Measurements from ENCODE around the gene LASP1. TPM values are rescaled to one million over a fixed set of nuclear protein-coding genes. Genes with fewer than 3 reads are reported as not detected.

LASP1 gene
- total RNA-seq, 2 donors from 2014 or later: 70.3 to 76.1 TPM

DNA sequence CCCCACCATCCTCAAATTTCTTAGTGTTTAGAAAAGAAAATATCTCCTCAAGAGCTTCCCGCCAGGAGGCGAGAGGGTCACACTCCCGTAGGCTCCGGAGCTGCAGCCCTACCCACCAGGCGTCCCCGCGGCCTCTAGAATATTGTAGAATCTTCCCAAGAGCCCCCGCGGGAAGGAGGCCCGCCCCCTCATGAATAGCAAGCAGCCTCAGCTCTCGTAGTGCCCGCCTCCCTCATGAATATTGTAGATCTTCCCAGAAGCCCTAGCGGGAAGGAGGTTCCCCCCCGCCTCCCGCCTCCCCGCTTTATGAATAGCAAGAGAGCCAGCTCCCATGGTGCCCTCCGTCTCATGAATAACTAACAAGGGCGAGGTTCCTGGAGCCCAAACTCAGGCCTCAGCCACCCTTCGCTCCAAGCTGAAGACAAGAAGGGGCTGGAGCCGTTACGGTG, 97.5 kb downstream of the LASP1 start, which contains the start of gene FBXO47:
TSS of gene FBXO47 (minus strand) at position 114 of the 449 bp plus-strand sequence. CDS start 4,378 bp downstream, outside the sequence.
- no peaks in the 10 kb centered on the region for H3K9me3 ChIP-seq
- DNase-seq (peak; percentile 91 to 97 (median 94)), ATAC-seq (peak; percentile 99)
- peaks cover 13% of the 10 kb centered on the region for H3K4me1 ChIP-seq
- intact Hi-C loops (cut with DNase I): no loop called here
- H3K36me3 ChIP-seq (replicated peaks in 1 of 2; ENCODE audit: insufficient read depth in 1 of 2, low read depth in 2 of 2): no peaks in the 10 kb centered on the region
- peak in 2 of 3 donors; percentile 65 to 70 for TF ChIP-seq POLR2A (IDR thresholded peaks at IDR 0.05)
- peak in 3 of 7 experiments; percentile 20 to 33 (median 31) for TF ChIP-seq CTCF (IDR thresholded peaks at IDR 0.05)
- H3K27ac ChIP-seq: peak within 1 kb of the TSS in 3 of 4 donors; percentile 39 to 59 (median 41)
- H3K27me3 ChIP-seq: no peaks in the 10 kb centered on the region
- no peak within 1 kb of the TSS for H3K4me3 ChIP-seq
- WGBS, 2 donors: 6 to 7% methylated on average over 14 to 20 of the region's 21 CpGs

DNA sequence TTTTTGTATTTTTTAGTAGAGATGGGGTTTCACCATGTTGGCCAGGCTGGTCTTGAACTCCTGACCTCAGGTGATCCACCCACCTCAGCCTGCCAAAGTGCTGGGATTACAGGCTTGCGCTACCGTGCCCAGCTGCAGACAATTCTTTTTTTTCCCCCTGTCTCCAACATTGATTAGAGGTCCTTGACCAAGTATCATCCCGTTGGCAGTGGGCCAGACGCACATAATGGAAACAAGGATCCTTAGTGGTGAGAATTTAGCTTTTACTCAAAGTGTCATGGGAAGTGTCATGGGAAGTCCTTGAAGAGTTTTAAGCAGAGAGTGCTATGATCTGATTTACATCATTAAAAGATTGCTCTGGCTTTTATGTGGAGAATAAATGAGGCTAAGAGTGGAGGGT, 99.4 kb downstream of the LASP1 start:
- Histone ChIP-seq H3K4me3 (no peak overlapping the region), H3K36me3 (replicated peaks in 1 of 2; ENCODE audit: insufficient read depth in 1 of 2, low read depth in 2 of 2) (no peaks in the 10 kb centered on the region), H3K27ac (no peak overlapping the region), H3K27me3 (no peaks in the 10 kb centered on the region), H3K4me1 (peaks cover 13% of the 10 kb centered on the region), H3K9me3 (no peaks in the 10 kb centered on the region)
- ATAC-seq: no peak
- 30 to 50% methylated on average over 4 of the region's 4 CpGs for WGBS, 2 donors
- no peak for TF ChIP-seq CTCF (IDR thresholded peaks at IDR 0.05)
- TF ChIP-seq POLR2A (IDR thresholded peaks at IDR 0.05): no peak
- DNase-seq: peak in 1 of 4 donors; percentile 14
- intact Hi-C loops (cut with DNase I): no loop called here

GRCh38 chr17:38970128-38970527, 100.3 kb downstream of the LASP1 start:
- ATAC-seq (no peak), DNase-seq (no peak)
- H3K4me3 ChIP-seq: no peak overlapping the region
- no peak overlapping the region for H3K27ac ChIP-seq
- H3K4me1 ChIP-seq: peaks cover 13% of the 10 kb centered on the region
- no peaks in the 10 kb centered on the region for H3K9me3 ChIP-seq
- H3K36me3 ChIP-seq (replicated peaks in 1 of 2; ENCODE audit: insufficient read depth in 1 of 2, low read depth in 2 of 2): no peaks in the 10 kb centered on the region
- intact Hi-C loops (cut with DNase I): no loop called here
- no peaks in the 10 kb centered on the region for H3K27me3 ChIP-seq
- WGBS, 2 donors: 45 to 62% methylated on average over 3 to 4 of the region's 4 CpGs
- TF ChIP-seq POLR2A (IDR thresholded peaks at IDR 0.05): no peak
- TF ChIP-seq CTCF (IDR thresholded peaks at IDR 0.05): no peak

DNA sequence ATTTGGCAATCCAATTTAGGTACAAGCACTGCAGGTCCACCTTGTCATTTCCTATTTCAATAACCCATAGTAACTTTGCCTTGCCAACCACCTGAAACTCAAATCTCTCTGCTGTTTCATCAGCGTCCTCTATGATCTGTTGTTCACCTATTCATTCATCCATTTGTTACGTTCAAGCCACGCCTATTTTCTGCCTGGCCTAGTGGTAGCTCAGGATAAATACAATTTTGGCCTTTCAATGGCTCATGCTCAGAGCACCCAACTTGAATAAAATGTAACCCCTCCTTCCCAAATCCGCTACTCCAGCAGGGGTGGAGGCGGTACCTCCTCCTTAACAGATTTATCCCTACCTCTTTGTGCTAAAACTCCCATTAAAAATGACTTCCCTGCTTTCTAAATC, 100.9 kb downstream of the LASP1 start:
- Histone ChIP-seq H3K36me3 (replicated peaks in 1 of 2; ENCODE audit: insufficient read depth in 1 of 2, low read depth in 2 of 2) (no peaks in the 10 kb centered on the region), H3K27me3 (no peaks in the 10 kb centered on the region), H3K4me1 (peaks cover 13% of the 10 kb centered on the region), H3K9me3 (no peaks in the 10 kb centered on the region), H3K4me3 (no peak overlapping the region), H3K27ac (no peak overlapping the region)
- intact Hi-C loops (cut with DNase I): no loop called here
- 79 to 84% methylated on average over 5 of the region's 5 CpGs for WGBS, 2 donors
- no peak for ATAC-seq
- TF ChIP-seq CTCF (IDR thresholded peaks at IDR 0.05) (no peak), POLR2A (IDR thresholded peaks at IDR 0.05) (no peak)
- no peak for DNase-seq

Small RNA genes within 50 kb of the gene (microRNA-seq; reads per million reads assigned to microRNA genes)
- gene MIR4727 (ENCODE audit: borderline number of aligned reads in 2 of 2, borderline replicate concordance in 2 of 2): 0.45 to 1.9 reads per million in 2 donors
- gene MIR6779 (ENCODE audit: borderline number of aligned reads in 2 of 2, borderline replicate concordance in 2 of 2): 0 to 0.45 reads per million in 2 donors

Small RNA genes within 50 kb of the gene (small RNA-seq; reads per million reads assigned to genes)
- not detected for gene MIR4727
- gene MIR6779: not detected
- gene SNORA21: not detected
- not detected for gene SNORA21B

Other genes with a start within 250 kb of the LASP1 start
- gene EPOP, start 195.1 kb upstream of the LASP1 start, total RNA-seq: 10 to 100 TPM in 1 of 2 donors, 1 to 10 TPM in 1; 3.9 to 11.2 TPM
- 100 to 1,000 TPM in 1 of 2 donors, 10 to 100 TPM in 1; 90.8 to 121 TPM for gene MLLT6, start 164.8 kb upstream of the LASP1 start, total RNA-seq
- 10 to 100 TPM; 11.2 TPM for gene CISD3, start 139.7 kb upstream of the LASP1 start, total RNA-seq
- gene PCGF2, start 121.7 kb upstream of the LASP1 start, total RNA-seq: 1 to 10 TPM; 5.9 to 9.3 TPM
- gene PSMB3, start 117.3 kb upstream of the LASP1 start, total RNA-seq: 10 to 100 TPM; 68.2 to 99.2 TPM
- 10 to 100 TPM; 20.2 to 30.3 TPM for gene PIP4K2B, start 70.5 kb upstream of the LASP1 start, total RNA-seq
- gene CWC25, start 44.7 kb upstream of the LASP1 start, total RNA-seq: 10 to 100 TPM; 15.0 to 39.2 TPM
- gene RPL23, start 16.3 kb upstream of the LASP1 start, total RNA-seq: 100 to 1,000 TPM; 693 to 755 TPM
- not detected for gene FBXO47, start 97.3 kb downstream of the LASP1 start, total RNA-seq

Measured in body of pancreas (tissue), 4 donors.